GM12865 (cell line): ENCODE results near the gene UCMA.

Experiments used
- DNase-seq: peaks from one replicate; pipeline ENCODE4 v3.0.0; 2010; ENCODE audit warnings: low read depth
- H3K4me3 ChIP-seq: 2 replicates; pipeline ENCODE4 v1.5.1; 2011; ENCODE audit warnings: mild to moderate bottlenecking, low read depth, low read length, control low read depth
- TF ChIP-seq, protein P1 (sequence below): IDR thresholded peaks from 2 replicates; pipeline ENCODE4 v1.5.1; 2011; ENCODE audit warnings: low read length, control low read depth, low read depth, inconsistent platforms; ENCODE audit not compliant: insufficient read depth; ENCODE audit errors: missing control alignments

Gene UCMA

DNA sequence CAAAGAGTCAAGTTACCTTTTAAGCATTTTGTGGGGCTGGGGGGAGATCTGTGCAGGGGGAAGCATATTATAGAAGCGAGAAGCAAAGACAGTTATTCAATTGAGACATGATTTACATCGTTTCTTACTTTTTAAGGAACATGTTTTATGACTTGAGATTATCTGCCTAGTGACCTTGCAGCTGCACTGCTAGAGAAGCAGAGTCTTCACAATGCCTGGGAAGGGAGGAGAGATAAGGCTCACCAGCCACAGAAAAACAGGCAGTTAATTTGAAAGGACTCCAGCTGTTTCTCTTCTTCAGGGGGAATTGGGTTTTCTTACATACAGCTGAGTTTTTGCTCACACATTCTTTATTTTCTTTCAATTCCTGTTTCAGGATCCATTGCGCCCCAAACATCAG is 34.7 kb upstream of the UCMA start:
- DNase-seq = no peak
- TF ChIP-seq, protein P1, sequence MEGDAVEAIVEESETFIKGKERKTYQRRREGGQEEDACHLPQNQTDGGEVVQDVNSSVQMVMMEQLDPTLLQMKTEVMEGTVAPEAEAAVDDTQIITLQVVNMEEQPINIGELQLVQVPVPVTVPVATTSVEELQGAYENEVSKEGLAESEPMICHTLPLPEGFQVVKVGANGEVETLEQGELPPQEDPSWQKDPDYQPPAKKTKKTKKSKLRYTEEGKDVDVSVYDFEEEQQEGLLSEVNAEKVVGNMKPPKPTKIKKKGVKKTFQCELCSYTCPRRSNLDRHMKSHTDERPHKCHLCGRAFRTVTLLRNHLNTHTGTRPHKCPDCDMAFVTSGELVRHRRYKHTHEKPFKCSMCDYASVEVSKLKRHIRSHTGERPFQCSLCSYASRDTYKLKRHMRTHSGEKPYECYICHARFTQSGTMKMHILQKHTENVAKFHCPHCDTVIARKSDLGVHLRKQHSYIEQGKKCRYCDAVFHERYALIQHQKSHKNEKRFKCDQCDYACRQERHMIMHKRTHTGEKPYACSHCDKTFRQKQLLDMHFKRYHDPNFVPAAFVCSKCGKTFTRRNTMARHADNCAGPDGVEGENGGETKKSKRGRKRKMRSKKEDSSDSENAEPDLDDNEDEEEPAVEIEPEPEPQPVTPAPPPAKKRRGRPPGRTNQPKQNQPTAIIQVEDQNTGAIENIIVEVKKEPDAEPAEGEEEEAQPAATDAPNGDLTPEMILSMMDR = no peak

DNA sequence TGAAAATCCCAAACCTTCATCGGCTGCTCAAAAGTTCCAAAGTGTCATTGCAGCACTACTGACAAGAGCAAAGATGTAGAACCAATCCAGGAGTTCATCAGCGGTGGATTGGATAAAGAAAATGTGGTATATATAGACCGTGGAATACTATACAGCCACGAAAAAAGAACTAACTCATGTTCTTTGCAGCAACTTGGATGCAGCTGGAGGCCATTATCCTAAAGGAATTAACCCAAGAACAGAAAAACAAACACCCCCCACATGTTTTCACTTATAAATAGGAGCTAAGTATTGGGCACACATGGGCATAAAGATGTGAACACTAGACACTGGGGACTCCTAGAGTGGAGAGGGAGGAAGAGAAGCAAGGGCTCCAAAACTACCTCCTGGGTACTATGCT is 34.1 kb upstream of the UCMA start:
- TF ChIP-seq, protein P1 = no peak
- no peak for DNase-seq

More for the DNA sequence above, 34.7 kb upstream of the UCMA start:
- H3K4me3 ChIP-seq = no peak overlapping the region

GRCh38 chr10:13263591-13263990 is 29.4 kb upstream of the UCMA start:
- H3K4me3 ChIP-seq = no peak overlapping the region
- TF ChIP-seq, protein P1 = no peak
- DNase-seq = no peak

More for the DNA sequence above, 34.1 kb upstream of the UCMA start:
- no peak overlapping the region for H3K4me3 ChIP-seq

GRCh38 chr10:13262433-13262832 is 28.3 kb upstream of the UCMA start:
- H3K4me3 ChIP-seq = no peak overlapping the region
- DNase-seq = no peak
- TF ChIP-seq, protein P1 = no peak

DNA sequence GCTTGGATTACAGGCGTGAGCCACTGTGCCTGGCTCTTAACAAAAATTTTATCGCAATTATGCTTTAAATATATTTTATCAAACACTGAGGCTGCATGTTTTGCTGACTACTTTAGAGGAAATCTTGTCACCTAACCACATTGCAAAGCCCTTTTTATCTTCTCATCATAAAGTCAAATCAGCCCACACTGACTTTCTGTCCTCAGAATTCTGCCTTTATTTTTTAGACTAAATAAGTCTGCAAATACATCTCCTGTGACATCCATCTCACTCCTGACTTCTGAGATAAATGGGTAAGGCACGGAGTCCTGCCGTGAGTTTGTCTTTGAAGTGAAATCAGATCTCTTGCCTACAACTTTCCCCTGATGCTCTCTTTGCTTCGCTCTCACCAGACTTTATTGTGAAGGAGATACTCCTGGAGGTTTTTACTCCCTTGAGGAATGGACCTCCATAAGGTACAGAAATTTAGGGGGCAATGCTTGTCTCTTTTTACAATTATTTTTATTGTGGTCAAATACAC is 23.5 kb upstream of the UCMA start:
- H3K4me3 ChIP-seq = no peak overlapping the region
- no peak for DNase-seq
- TF ChIP-seq, protein P1 = no peak

DNA sequence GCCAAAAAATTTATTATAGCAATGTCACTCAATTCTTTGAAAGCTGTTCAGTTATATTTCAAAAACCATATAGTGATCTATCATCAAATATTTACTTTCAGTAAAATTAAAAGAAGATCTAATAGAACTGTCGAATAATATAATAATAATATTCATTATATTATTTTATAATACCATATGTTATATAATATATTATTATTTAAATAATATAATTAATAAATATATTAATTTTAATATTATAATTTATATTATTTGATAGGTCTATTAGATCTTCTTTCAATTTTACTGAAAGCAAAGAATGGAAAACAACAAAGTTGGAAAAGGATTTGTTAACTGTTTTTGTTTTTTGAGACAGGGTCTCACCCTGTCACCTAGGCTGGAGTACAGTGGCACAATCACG is 22.5 kb upstream of the UCMA start:
- DNase-seq = no peak
- TF ChIP-seq, protein P1 = no peak

DNA sequence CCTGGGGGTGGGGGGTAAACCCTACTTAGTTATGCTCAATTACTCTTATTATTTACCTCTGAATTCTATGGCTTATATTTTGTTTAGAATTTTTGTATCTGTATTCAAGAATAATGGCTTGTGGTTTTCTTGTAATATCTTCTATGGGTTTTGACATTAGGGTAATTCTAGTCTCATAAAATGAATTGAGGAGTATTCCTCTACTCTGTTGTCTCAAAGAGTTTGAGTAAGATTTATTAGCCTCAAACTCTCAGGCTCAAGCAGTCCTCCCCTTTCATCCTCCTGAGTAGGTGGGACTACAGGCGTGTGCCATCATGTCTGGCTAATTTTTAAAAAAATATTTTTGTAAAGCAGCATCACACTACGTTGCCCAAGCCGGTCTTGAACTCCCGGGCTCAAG is 19.6 kb upstream of the UCMA start:
- no peak for DNase-seq
- TF ChIP-seq, protein P1 = no peak
- no peak overlapping the region for H3K4me3 ChIP-seq

More for the DNA sequence above, 22.5 kb upstream of the UCMA start:
- H3K4me3 ChIP-seq = no peak overlapping the region
